NCI-H2029 treated with DMSO at 0.1 percent for 48 hours (cell line): ENCODE measurements around the gene SYT1.
"Not testable (repeated sequence)": the region's sequence is repeated elsewhere in the genome, so short reads cannot be mapped to it uniquely, and the experiment has no call there.

Source experiments
- DNase-seq: peaks from one replicate; lab custom pipeline; 2025; lab: John Stamatoyannopoulos, UW

SYT1 gene

DNA sequence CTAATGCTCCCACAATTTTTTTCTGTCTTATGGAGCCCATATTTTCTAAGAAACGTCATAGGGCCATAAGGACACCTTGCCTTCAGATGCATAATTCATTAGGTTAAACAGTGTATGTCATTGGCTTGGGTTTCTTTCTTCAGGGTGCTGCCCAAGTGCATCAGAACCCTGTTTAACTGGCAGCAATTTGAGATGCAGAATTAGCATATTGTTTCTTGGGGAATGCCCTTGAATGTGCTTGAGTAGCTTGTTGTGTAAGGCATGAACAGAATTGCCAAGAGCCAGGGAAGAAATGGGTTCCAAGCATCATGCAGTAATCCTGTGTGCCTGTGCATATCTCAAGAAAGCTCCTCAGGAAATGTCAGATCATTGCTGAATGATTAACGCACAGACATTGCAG, 277.2 kb downstream of the SYT1 start:
- no peak for DNase-seq

DNA sequence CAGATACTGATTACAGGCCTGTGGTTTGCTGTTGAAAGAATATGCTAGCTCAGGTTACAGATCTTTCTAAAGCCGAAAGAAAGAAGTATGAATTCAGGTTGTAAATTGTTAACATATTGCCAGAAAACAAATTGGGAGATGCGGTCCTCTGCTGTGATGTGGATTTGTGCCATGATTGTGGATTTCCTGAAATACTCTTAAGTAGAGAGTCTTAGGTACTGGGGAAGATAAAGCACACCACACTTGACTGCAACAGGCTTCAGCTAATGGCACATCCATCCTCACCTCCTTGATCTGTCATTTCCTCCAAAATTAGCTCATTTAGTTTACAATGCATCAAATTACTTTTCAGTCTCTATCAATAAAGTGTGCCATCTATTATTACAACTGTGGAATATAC, 279.2 kb downstream of the SYT1 start:
- peak; percentile 19 for DNase-seq

DNA sequence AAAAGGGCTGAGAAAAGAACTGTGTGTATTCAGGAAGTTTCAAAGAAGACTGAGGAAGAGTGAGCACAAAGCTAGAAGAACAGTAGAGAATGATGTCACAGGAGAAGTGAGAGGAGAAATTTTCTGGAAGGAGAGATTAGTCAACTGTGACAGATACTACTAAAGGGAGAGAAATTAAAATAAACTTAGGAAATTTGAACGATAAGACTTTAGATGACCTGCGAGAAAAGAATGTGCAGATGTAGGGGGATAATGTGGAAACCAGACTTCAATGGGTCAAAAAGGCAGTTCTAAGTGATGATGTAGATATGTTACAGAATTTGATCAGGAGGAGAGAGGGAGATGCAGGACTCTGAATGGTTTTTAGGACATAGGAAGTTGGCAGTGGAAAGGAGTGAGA, 287.4 kb downstream of the SYT1 start:
- DNase-seq, result no peak

DNA sequence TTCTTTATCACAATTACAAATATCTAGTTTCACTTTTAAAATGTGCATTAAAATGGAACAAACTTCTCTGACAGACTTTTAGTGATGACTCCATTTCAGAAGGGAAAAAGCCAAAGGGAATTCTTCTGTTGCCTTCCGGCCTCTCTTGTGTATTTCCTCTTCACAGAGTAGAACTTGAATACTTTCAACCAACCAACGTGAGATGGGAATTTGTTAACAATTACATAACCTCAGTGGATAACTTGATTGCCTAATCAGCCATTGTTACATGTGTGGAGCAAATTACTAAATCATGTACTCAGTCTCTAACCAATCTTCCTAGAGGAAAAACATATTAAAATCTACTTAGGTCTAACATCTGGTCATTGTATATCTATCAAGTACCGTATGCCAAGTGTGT, 291.1 kb downstream of the SYT1 start:
- no peak for DNase-seq

DNA sequence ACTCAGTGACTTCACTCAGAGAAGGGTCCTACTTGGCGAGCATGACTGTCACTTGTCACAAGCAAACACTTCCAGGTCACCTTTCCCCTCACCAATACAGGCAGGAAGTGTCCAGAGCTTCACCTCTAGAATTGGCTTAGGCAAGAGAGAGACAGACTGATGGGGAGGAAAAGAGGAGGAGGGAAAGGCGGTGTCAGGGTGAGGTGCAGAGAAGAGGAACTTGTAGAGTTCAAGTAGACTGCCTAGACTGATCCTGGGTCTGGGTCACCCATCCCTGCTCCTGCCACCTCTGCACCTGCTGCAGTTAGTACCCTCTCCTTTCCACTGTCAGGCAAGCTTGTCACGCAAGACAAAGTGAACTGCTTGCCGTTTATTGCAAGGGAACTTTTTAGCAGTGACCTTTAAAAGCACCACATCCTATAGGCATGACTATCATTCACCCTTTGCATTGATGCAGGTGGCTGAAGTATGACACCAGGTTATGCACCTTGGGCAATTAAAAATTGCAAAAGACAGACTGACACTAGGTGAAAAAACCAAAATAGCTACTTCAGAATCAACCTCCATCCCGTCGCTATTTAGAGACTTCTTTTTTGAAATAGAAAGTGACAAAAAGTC, 292.4 kb downstream of the SYT1 start:
- no peak for DNase-seq

DNA sequence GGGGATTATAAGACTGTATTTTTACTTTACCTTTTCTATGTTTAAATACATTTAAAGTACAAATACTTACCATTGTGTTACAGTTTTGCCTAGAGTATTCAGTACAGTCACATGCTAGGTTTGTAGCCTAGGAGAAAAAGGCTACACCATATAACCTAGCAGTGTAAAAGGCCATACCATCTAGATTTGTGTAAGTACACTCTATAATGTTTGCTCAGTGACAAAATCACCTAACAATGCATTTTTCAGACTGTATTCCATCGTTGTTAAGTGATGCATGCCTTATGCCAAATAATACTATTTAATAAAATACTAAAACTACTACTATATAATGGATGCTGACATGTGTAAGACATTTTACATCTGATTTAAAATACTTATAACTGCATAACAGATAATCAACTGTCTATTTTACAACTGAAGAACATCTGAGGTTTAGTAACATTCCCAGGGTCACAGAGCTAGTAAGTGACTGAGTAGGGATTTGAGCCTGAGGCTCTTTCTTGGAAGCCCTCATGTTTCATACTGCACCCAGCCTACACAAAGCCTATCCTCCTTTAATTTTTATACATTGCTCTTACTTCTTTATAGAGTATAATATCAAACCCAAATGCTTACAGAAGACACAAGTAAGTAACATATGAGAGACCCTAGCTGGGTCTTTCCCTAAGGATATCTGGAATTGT, 296.8 kb downstream of the SYT1 start:
- no peak for DNase-seq

DNA sequence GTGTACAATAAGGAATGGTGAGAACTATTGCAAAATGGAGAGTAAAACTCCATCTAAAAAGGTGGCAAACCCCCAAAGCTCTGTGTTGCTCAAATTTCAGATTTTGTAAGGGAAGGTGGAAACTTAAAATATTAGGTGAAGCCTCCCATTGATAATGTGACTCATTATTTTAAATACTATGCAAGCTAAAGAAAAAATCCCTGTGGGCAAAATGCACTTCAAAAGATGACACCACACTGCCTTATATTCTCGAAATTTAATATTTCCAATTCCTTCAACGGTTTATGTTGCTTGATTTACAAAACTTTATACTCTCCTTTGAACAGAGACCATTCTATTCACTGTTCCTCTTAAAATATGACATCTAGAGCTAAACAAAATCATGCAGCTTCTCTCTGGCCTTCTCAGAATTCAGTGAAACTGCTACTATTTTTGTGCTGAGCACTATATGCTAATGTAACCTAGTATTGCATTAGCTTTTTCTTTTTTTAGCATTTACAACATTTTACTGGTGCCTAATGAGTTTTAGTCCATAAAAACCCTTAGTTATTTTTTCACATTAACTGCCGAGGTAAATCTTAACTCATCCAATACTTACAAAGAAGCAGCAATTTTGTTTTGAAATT, 297.7 kb downstream of the SYT1 start:
- no peak for DNase-seq

DNA sequence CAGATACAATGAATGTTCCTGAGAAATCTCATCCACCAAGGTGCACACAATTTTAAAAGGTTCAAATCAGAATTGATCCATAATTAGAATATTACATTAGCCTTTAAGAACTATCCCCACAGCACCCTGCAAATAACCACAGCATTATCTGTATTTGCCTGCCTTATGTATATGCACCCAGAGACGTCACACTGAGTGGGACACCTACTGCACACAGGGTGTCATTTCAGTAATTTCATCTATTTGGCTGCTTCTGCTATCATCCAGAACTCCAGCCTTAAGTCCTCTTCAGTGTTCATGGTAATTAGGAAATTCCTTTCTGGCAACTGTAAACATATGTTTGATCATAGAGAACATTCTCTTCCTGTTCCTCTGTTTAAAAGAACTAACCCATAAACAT, 298.4 kb downstream of the SYT1 start:
- DNase-seq, result no peak

DNA sequence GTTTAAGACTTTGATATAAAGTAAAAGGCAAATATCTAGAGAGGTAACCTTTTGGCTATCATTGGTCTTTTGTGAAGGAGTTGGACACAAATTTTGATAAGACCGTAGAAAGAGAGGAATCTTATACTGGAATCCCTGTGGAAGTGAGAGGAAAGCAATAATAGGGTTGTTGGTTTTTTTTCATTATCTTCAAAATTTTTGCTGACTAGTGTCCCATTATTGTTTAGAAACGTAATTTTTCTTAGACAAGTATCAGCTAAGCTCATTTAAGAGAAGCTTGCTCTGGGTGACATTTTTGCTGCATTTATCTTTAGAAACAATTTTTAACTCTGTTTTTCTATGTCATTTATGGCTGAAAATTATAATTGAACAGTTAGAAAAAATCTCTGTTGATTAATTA, 300.3 kb downstream of the SYT1 start:
- DNase-seq, result no peak

DNA sequence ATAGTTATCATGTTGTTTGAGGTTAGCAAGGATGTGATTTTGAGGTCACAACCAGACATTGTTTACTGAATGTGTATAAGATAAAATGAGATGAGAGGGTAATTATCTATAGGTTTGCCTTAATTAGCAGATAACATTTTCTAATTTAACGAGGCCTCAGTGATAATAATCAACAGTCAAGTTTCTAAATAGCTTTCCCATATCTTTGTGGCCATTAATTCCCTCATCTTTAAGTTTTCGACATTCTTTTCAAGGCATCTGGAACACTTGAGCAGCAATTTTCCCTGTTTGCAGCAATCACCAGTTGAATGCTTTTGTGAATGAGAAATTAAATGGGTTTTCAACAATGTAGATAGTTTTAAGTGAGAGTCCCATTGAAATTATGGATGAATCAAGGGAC, 304.1 kb downstream of the SYT1 start:
- DNase-seq, result no peak

DNA sequence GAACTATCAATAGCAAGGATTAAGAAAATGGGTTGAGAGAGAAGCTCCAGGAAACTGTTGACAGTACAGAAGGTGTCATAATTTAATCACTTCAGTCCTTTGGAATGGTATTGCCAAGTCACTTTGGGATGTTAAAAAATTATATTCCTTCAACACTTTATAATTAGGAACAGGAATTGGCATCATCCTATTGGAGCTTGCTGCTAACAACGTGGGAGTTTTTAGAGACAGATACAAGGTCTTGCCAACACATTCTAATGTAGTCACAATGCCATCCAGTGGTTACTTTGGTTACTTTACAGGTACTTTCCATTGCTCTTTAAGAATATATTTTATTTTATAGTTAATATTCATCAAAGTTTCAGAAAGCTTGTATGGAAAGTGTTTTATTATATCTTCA, 310.1 kb downstream of the SYT1 start:
- no peak for DNase-seq

DNA sequence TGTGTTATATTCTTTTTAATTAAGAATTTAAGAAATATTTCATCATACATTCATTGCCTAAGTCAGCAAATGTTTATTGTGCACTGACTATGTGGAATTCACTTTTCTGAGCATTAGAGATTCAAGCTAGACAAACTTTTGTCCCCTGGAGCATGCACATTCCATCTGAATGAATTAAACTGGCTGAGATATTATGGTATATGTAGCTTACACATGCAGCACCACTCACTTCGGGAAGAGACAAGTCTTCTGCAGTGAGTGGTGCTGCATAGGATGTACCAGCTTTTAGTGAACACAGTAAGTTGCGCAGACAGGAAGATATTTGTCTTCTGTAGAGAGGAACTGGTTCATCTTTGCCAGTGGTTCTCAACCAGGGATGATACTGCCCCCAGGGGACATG, 318.4 kb downstream of the SYT1 start:
- no peak for DNase-seq

DNA sequence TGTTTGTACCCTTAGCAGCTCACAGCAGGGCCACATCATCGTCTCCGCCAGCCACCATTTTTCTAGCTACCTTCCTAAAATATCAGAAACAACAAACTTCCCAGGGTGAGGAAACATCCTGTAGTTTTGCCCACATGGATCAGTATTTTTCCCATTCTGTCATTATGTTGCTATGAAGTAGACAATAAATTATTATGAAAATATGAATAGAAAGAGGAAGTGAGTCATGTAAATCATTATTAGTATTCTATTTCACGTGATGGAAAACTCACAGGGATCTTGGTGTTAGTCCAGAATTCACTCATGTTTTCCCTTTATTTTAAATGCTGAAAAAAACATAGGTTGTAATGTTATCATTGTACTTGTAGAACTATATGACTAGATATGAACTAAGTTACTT, 319.4 kb downstream of the SYT1 start:
- no peak for DNase-seq

DNA sequence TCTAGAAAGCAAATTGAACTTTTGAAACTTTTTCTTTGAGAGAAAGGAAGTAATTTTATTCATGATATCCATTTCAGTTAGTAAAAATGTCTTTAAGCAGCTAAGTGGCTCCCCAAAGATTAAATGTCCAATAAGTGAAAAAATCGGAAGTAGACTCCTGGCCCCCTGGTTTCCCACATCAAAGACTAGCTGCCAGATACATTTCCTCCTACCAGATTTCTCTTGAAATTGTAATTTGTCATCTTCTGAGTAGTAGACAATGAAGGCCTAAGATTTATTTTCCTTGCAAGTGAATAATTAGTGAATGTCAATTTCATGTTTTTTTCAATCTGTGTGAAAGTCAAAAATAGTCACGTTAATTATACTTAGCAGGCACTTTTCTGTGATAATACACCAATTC, 321.9 kb downstream of the SYT1 start:
- no peak for DNase-seq

DNA sequence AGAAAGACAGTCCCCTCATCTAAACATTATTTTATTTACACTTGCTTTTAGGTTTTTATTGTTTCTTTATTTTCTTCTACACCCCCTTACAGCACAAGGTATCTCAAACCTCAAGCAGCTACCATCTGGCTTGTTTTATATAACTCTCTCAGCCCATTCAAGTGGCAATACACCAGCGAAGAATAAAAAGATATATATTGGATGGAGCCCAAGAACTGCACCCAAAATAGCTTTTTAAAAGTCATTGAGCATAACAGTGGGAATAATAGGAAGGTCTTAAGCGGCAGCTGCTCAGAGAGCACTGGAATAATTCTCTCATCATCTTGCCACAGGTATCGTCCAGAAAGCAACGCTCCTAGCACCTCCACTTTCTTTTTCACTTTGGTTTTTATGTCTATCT, 322.5 kb downstream of the SYT1 start:
- DNase-seq, result peak; percentile 64

DNA sequence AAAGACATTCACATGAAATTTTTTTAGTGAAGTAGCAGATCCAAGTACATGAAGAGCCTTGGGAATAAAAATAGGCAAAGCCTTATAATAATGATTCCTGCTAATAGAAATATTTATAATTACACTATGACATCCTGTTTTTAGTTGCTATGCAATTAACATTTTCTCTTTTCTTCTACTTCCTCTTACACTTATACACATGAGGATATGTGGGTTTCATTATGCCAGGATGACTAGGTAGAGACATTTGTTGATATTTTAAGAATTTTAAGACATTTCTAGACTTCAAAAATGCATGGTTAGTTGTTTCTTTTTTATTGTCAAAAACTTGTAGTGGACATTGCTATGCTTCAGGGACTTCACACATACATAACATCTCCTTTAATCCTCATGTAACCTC, 326.8 kb downstream of the SYT1 start:
- no peak for DNase-seq

DNA sequence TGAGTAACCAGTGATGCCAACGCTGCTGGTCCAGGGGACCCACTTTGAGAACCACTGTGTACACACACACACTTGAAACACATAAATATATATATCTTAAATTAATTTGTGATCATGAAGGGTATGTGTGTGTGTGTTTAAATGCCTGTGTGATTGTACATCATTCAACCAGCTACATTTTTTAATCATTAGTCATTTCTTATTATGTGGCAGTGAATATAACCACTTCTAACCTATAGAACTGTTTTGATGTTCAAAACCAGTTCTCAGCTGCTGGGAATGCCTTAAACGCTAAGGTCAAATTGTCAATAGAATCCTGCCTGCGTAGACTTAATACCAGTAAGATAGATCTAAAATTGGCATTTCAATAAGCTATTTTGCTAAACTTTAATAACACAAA, 330.0 kb downstream of the SYT1 start:
- DNase-seq, result no peak

DNA sequence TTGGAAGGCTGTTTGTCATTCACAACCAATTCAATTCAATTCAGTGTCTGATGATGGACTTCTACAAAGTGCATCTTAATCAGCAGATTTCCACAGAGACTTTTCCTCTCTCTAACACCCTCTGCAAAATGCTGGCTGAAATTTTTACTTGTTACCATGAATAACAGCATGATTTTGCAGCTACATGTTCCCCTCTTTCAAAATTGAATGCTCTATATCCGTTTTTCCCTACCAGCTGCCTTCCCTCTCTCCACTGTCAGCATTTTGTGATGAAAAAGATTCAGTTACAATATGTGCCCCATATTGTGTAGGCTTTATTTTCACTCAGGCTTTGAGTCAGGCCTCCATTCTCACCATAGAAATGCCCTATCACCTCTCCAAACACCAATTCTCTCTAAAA, 334.6 kb downstream of the SYT1 start:
- DNase-seq, result no peak

DNA sequence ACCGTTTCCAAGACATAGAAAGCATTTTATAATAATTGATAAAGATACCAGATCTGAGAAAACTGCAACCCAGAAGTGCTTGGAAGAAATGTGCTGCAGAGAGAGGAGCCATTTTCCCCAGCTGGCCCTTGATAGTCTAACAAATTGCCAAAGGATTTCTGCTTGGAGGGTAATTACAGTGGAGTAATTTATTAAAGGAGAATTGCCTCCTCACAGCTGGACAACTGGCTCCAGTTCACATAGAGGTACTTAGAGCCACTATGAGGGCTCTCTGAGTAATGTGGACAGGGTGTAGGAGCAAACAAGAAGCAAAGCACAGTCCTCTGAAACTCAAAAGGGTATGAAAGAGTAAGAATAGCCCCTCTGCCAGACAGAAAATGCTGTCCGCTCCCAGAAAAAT, 335.6 kb downstream of the SYT1 start:
- DNase-seq, result peak; percentile 67

DNA sequence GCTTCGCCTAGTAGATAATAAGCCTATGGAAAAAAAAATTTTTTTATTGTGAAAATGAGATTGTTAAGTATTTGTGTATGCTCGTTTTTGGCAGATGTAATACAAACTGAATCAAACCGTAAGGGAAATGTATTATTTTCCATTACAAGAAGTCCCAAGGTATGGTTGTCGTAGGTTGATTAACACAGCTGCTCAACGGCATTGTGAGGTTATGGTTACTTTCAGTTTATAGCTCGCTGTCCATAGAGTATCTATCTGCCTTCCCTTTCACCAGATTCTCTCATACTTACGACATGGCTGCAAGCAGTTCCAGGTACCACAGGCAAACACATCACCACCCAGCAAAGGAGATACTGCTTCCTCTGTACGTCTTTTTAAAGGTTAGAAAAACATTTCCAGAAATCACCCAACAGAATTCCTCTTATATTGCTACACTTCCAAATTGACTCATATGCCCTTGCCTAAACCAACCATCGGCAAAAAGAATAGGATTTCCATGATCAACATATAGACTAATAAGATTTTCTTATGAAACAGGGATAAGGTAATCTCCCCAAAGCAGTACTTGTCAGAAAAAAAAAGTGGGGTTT, 338.6 kb downstream of the SYT1 start:
- DNase-seq, result no peak

DNA sequence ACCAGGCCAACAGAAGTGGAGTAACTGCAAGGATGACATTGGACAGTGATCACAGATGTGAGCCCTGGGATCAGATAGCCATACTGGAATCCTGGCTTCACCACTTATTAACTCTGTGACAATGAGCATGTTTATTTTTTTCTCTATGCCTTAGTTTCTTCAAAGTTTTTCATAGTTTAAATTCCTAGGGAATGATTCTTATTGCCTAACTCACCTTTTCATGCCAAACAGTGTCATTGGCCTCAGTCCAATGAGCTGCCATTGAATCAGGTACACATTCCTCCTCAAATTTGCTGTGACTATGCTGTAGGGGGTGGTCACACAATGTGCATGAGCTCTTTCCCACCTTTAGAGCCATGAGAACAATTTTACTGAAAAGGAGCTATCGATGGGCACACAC, 342.3 kb downstream of the SYT1 start:
- no peak for DNase-seq

DNA sequence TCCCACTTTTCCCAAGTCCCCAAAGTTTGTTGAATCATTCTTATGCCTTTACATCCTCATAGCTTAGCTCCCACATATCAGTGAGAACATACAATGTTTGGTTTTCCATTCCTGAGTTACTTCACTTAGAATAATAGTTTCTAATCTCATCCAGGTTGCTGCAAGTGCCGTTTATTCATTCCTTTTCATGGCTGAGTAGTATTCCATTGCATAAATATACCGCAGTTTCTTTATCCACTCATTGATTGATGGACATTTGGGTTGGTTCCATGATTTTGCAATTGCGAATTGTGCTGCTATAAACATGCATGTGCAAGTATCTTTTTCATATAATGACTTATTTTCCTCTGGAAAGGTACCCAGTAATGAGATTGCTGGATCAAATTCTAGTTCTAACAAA, 345.8 kb downstream of the SYT1 start:
- DNase-seq, result not testable (repeated sequence)

DNA sequence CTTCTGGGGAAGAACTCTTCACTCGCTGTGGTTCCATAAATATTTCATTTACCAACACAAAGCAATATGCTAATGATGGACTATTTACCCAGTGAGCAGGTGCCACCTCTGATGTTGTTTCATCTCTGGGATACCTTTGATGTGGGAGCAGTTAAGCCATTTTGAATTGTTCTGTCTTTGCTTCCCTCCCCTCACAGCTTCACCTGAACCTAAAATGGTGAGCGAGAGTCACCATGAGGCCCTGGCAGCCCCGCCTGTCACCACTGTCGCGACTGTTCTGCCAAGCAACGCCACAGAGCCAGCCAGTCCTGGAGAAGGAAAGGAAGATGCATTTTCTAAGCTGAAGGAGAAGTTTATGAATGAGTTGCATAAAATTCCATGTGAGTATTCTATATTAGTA, 352.7 kb downstream of the SYT1 start:
- DNase-seq, result no peak
